Measurements from ENCODE around the gene FLRT1. TPM values are rescaled to one million over a fixed set of nuclear protein-coding genes. Genes with fewer than 3 reads are reported as not detected.

FLRT1 gene
- total and polyA plus RNA-seq, 7 experiments from 2014 or later, result 0.05 to 0.12 TPM; not detected in 5

DNA sequence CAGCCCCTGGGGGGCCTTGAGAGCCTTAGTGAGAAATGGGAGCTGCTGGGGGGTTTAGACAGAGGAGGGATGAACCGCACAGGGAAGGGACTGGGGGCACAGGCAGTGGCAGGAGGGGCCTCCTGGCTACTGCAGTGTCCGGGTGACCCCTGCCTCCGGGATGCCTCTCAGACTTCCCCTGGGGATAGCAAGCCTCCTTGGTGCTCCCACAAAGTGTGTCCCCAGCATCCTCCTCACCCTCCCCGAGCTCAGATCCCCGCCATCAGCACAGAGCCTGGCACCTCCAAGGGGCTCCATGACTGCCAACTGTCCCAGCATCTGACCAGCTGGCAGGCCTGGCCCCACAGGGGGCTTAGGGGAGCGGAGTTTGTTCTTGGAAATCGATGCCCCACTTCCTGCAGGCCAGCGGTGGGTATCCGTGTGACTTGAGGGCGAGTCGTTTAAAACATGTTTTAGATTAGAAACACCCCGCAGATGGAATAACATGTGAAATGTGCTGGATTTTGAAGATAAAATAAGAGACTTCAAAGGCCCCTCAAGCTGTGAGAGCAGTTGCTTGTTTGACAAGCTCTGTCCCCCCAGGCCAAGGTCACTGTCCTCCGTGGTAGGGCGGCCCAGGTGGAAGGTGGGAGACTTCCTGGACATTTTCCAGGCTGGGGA lies 13.5 kb upstream of the FLRT1 start:
- no peak overlapping the region for H3K27ac ChIP-seq (ENCODE audit: low read depth, low read length)
- no peak overlapping the region for H3K4me3 ChIP-seq (ENCODE audit: low read length)
- Mint-ChIP-seq H3K4me3 (no peak overlapping the region), H3K27ac (no peak overlapping the region), H3K9me3 (no peaks in the 10 kb centered on the region), H3K36me3 (no peaks in the 10 kb centered on the region), H3K27me3 (peaks cover 0 to 9% (median 5%) of the 10 kb centered on the region in 5 donors), H3K4me1 (peaks cover 0 to 5% (median 0%) of the 10 kb centered on the region in 7 donors)
- ChIA-PET CTCF (no interaction called here), POLR2A (no interaction called here)
- DNase-seq, result no peak
- H3K27me3 ChIP-seq (ENCODE audit: control insufficient read depth in 2 of 2, insufficient read depth in 2 of 2, low read length in 2 of 2), result no peaks in the 10 kb centered on the region
- no peaks in the 10 kb centered on the region for H3K4me1 ChIP-seq (ENCODE audit: control insufficient read depth in 2 of 2, insufficient read depth in 2 of 2, low read length in 2 of 2)
- no peak for ATAC-seq
- no peaks in the 10 kb centered on the region for H3K36me3 ChIP-seq (ENCODE audit: control insufficient read depth in 2 of 3, insufficient read depth in 3 of 3, low read length in 3 of 3)
- H3K9me3 ChIP-seq (ENCODE audit: control insufficient read depth in 2 of 3, low read length in 3 of 3), result no peaks in the 10 kb centered on the region
- intact Hi-C loops (cut with micrococcal nuclease), result no loop called here

DNA sequence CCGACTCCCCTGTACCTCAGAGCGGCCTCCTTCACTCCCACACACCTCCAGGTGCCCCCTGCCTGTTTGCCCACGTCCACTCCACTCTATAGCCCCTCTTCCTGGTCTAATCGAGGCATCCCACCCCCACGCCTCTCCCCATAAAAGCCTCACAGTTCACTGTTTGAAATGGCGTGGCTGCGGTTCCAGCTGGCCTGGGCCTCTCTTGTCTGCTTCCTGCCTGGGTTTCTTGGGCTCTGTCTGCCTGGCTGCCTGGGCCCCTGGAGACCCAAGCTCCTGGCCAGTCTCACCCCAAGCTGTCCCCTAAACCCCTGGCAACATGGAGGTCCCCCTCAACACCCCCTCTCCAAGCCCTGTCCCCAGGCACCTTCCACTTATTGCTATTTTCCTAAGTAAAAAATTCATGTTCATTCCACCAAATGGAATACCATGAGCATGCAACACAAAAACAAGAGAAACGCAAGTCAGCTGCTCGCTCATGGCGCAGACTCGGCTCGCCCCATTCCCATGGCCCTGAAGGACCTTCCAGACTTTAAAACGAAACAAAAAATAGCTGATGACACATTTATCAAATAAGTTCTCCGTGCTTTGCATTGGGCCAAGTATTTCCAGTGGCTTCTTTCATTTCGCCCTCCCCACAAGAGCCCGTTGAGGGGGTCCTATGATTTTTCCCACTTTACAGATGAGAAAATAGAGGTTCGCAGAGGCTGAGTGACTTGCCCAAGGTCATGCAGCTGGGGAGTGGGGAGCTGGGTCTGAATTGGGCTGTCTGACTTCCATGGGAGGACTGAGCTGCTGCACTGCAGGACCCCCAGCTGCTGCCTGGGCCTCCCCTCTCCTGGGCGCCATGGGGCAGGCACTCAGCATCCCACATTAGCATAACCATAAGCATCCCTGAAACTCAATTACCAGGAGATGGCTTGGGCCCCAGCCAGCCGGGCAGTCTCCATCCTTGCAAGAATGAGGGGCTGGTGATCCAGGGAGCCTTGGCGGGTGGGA lies 11.7 kb upstream of the FLRT1 start:
- Histone ChIP-seq H3K9me3 (ENCODE audit: control insufficient read depth in 2 of 3, low read length in 3 of 3) (no peaks in the 10 kb centered on the region), H3K4me3 (ENCODE audit: low read length) (no peak overlapping the region), H3K36me3 (ENCODE audit: control insufficient read depth in 2 of 3, insufficient read depth in 3 of 3, low read length in 3 of 3) (no peaks in the 10 kb centered on the region), H3K4me1 (ENCODE audit: control insufficient read depth in 2 of 2, insufficient read depth in 2 of 2, low read length in 2 of 2) (no peaks in the 10 kb centered on the region), H3K27ac (ENCODE audit: low read depth, low read length) (no peak overlapping the region), H3K27me3 (ENCODE audit: control insufficient read depth in 2 of 2, insufficient read depth in 2 of 2, low read length in 2 of 2) (no peaks in the 10 kb centered on the region)
- intact Hi-C loops (cut with micrococcal nuclease), result no loop called here
- Mint-ChIP-seq H3K36me3 (no peaks in the 10 kb centered on the region), H3K9me3 (no peaks in the 10 kb centered on the region), H3K4me3 (no peak overlapping the region), H3K27me3 (peaks cover 0 to 10% (median 6%) of the 10 kb centered on the region in 5 donors), H3K4me1 (peaks cover 0 to 5% (median 0%) of the 10 kb centered on the region in 7 donors), H3K27ac (no peak overlapping the region)
- POLR2A ChIA-PET, result no interaction called here
- DNase-seq (no peak), ATAC-seq (no peak)
- CTCF ChIA-PET, result interaction anchor here (0.6 to 2.0 kb wide), 2 partner anchors 12 to 23 kb away, joined by 4 read pairs; no protein-coding TSS in a partner anchor

DNA sequence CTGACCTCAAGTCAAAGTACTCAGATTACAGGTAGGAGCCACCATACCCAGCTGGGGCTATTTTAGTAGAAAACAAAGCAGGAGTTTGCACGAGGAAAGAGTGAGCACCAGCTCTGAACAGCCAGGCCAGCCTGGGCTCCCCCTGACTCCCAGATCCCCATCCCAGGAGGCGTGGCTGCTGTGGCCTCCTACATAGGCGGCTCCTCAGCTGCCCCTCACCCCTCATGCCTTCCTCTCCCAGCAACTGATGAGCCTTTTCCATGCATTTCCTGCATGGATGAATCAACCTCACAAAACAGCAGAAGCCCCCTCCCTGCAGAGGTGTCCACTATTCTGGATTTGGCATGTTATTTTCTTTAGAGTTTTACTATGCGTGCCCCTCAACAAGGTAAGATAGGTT lies 10.5 kb upstream of the FLRT1 start:
- no peaks in the 10 kb centered on the region for H3K27me3 ChIP-seq (ENCODE audit: control insufficient read depth in 2 of 2, insufficient read depth in 2 of 2, low read length in 2 of 2)
- H3K4me1 ChIP-seq (ENCODE audit: control insufficient read depth in 2 of 2, insufficient read depth in 2 of 2, low read length in 2 of 2), result no peaks in the 10 kb centered on the region
- no peaks in the 10 kb centered on the region for H3K36me3 ChIP-seq (ENCODE audit: control insufficient read depth in 2 of 3, insufficient read depth in 3 of 3, low read length in 3 of 3)
- Mint-ChIP-seq H3K36me3 (no peaks in the 10 kb centered on the region), H3K4me1 (peaks cover 0 to 9% (median 0%) of the 10 kb centered on the region in 7 donors), H3K27me3 (peaks cover 0 to 16% (median 6%) of the 10 kb centered on the region in 5 donors), H3K4me3 (no peak overlapping the region), H3K9me3 (no peaks in the 10 kb centered on the region), H3K27ac (no peak overlapping the region)
- ATAC-seq (no peak), DNase-seq (no peak)
- ChIA-PET CTCF (interaction anchor here (0.9 to 2.0 kb wide), 2 partner anchors 8 to 24 kb away, joined by 3 to 4 read pairs; no protein-coding TSS in a partner anchor), POLR2A (no interaction called here)
- intact Hi-C loops (cut with micrococcal nuclease), result no loop called here
- H3K9me3 ChIP-seq (ENCODE audit: control insufficient read depth in 2 of 3, low read length in 3 of 3), result no peaks in the 10 kb centered on the region
- no peak overlapping the region for H3K27ac ChIP-seq (ENCODE audit: low read depth, low read length)
- no peak overlapping the region for H3K4me3 ChIP-seq (ENCODE audit: low read length)

DNA sequence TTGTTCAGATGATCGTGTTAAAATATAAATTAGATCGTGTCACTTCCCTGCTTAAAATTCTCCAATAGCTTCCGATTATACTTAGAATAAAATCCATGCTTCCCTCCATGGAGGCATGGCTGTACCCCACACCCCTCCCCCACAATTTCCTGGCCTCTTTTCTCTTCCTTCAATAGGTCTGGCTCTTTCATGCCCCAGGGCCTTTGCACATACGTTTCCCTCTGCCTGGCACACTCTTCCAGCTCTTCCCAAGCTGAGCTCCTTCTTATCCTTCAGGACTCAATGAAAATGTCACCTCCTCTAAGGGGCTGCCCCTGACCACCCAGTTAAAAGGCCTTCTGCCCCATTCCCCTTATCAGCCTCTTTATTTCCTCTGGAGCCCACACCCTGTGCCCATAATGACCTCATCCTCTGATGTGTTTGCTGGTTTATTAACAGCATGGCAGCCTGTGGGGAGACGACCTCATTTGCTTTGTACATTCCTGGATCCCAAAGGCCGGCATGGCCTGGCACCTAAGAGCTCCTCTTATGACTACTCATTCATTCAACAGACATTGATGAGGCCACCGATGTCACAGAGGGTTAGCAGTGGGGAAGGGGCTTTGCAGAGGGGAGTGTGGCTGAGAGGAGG lies 9.0 kb upstream of the FLRT1 start:
- Histone ChIP-seq H3K27ac (ENCODE audit: low read depth, low read length) (no peak overlapping the region), H3K27me3 (ENCODE audit: control insufficient read depth in 2 of 2, insufficient read depth in 2 of 2, low read length in 2 of 2) (no peaks in the 10 kb centered on the region), H3K4me1 (ENCODE audit: control insufficient read depth in 2 of 2, insufficient read depth in 2 of 2, low read length in 2 of 2) (no peaks in the 10 kb centered on the region), H3K9me3 (ENCODE audit: control insufficient read depth in 2 of 3, low read length in 3 of 3) (no peaks in the 10 kb centered on the region), H3K4me3 (ENCODE audit: low read length) (no peak overlapping the region), H3K36me3 (ENCODE audit: control insufficient read depth in 2 of 3, insufficient read depth in 3 of 3, low read length in 3 of 3) (no peaks in the 10 kb centered on the region)
- Mint-ChIP-seq H3K9me3 (no peaks in the 10 kb centered on the region), H3K36me3 (no peaks in the 10 kb centered on the region), H3K4me3 (peak overlapping the region in 2 of 10 donors; percentile 29 to 52), H3K27me3 (peaks cover 0 to 16% (median 6%) of the 10 kb centered on the region in 5 donors), H3K27ac (peak overlapping the region in 1 of 9 donors; percentile 21), H3K4me1 (peaks cover 0 to 6% (median 0%) of the 10 kb centered on the region in 7 donors)
- no peak for DNase-seq
- POLR2A ChIA-PET, result no interaction called here
- CTCF ChIA-PET, result no interaction called here
- intact Hi-C loops (cut with micrococcal nuclease), result no loop called here
- no peak for ATAC-seq

DNA sequence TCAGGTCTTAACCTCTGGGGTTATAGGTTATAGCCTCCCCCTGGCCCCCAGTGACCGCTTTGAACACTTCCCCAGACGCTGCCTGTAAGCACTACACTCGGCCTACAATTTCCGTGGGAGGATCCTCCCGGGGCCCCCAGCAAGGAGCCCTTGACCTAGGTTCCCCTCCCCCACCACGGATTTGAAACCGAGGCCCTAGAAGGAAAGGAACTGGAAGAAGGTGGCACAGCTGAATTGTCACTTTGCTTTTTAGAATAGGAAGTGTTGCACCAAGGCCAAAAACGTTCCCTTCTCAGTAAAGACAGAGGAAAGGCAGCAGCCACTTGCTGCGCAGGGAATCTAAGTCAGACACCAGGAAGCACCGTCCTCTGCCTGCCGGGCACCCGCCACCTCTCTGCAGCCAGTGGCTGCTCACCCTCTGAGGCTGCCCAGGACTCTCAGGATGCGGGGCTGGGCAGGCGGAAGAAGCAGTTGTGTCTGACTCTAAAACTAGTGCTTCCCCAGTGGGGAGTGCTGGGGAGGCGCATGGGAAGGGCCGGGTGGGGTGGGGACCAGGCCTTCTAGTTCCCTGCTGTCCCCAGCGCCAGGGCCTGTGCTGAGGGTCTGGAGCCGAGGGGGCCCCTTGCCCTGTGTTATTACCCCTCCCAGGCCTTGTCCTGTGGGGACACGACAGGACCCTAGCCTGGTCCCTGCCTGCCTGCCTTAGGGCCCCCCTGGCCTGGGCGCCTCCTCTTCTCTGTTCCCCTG lies 7.9 kb upstream of the FLRT1 start:
- Histone ChIP-seq H3K27ac (ENCODE audit: low read depth, low read length) (no peak overlapping the region), H3K4me1 (ENCODE audit: control insufficient read depth in 2 of 2, insufficient read depth in 2 of 2, low read length in 2 of 2) (no peaks in the 10 kb centered on the region), H3K4me3 (ENCODE audit: low read length) (no peak overlapping the region), H3K9me3 (ENCODE audit: control insufficient read depth in 2 of 3, low read length in 3 of 3) (no peaks in the 10 kb centered on the region), H3K36me3 (ENCODE audit: control insufficient read depth in 2 of 3, insufficient read depth in 3 of 3, low read length in 3 of 3) (no peaks in the 10 kb centered on the region), H3K27me3 (ENCODE audit: control insufficient read depth in 2 of 2, insufficient read depth in 2 of 2, low read length in 2 of 2) (no peaks in the 10 kb centered on the region)
- intact Hi-C loops (cut with micrococcal nuclease), result no loop called here
- Mint-ChIP-seq H3K36me3 (no peaks in the 10 kb centered on the region), H3K9me3 (no peaks in the 10 kb centered on the region), H3K27ac (no peak overlapping the region), H3K4me1 (peaks cover 0 to 4% (median 0%) of the 10 kb centered on the region in 7 donors), H3K4me3 (peak overlapping the region in 1 of 10 donors; percentile 38), H3K27me3 (peaks cover 4 to 20% (median 10%) of the 10 kb centered on the region in 5 donors)
- ChIA-PET CTCF (no interaction called here), POLR2A (no interaction called here)
- ATAC-seq, result peak; percentile 32
- no peak for DNase-seq

DNA sequence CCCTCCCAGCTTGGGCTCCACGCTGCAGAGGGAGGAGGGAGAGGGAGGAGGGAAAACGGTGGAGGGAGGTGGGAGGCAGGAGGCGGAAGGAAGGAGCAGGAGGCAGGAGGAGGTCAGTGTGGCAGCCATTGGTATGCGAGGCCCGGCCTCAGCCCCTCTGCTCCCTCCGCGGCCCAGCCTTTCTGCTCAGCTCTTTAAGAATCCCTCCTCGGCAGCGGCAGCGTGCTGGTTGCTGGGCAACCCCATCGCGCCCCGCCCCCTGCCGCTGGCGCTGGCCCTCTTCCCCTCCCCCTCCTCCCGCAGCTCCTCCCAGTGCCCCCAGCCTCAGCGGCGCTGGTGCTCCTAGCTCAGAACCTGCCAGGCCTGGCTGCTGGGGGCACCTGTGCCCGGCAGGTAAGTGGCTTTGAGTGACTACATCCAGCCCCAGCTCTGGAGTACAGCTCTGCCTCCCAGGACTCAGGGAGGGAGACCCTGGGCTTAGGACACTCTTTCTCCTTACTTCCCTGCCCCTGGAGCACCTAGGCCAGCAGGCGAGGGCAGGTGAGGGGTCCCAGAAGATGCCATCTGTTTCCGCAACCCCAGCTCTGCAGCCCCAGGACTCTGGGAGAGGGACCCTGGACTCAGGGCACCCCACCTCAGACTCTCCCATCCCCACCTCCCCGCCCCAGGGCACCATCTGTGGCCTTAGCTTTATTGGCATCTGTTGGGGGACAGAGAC lies 7.2 kb upstream of the FLRT1 start:
- ATAC-seq (no peak), DNase-seq (peak in 1 of 9 donors; percentile 7)
- Histone ChIP-seq H3K27ac (ENCODE audit: low read depth, low read length) (no peak overlapping the region), H3K36me3 (ENCODE audit: control insufficient read depth in 2 of 3, insufficient read depth in 3 of 3, low read length in 3 of 3) (no peaks in the 10 kb centered on the region), H3K4me1 (ENCODE audit: control insufficient read depth in 2 of 2, insufficient read depth in 2 of 2, low read length in 2 of 2) (no peaks in the 10 kb centered on the region), H3K9me3 (ENCODE audit: control insufficient read depth in 2 of 3, low read length in 3 of 3) (no peaks in the 10 kb centered on the region), H3K4me3 (ENCODE audit: low read length) (no peak overlapping the region), H3K27me3 (ENCODE audit: control insufficient read depth in 2 of 2, insufficient read depth in 2 of 2, low read length in 2 of 2) (no peaks in the 10 kb centered on the region)
- Mint-ChIP-seq H3K4me3 (no peak overlapping the region), H3K4me1 (peaks cover 0 to 4% (median 0%) of the 10 kb centered on the region in 7 donors), H3K9me3 (no peaks in the 10 kb centered on the region), H3K27ac (no peak overlapping the region), H3K36me3 (no peaks in the 10 kb centered on the region), H3K27me3 (peaks cover 7 to 21% (median 11%) of the 10 kb centered on the region in 5 donors)
- intact Hi-C loops (cut with micrococcal nuclease), result no loop called here
- ChIA-PET CTCF (no interaction called here), POLR2A (no interaction called here)

Measured in naive thymus-derived CD4-positive, alpha-beta T cell (primary cell).